Stomach (tissue), 9 donors: ENCODE measurements around the gene TRPC6. TPM values are rescaled to one million over a fixed set of nuclear protein-coding genes. Genes with fewer than 3 reads are reported as not detected.

Source experiments
- DNase-seq, 2 donors: peaks; one replicate each; pipeline versions ENCODE4 v3.0.0 to v3.0.0-alpha.2; 2013 to 2019
- H3K27ac ChIP-seq, 5 donors: fragments of 200-600 bp in 4 of 5; sonication (generic) in 4 of 5; one replicate each; pipeline ENCODE4 v1.5.1; 2013 to 2019; ENCODE audit warnings: mild to moderate bottlenecking in 1 of 5, moderate library complexity in 1 of 5
- H3K27me3 ChIP-seq, 3 donors: fragments of 200-600 bp; sonication (generic); one replicate each; pipeline ENCODE4 v1.5.1; 2017 to 2019; ENCODE audit warnings: mixed run types in 1 of 3
- H3K36me3 ChIP-seq, 4 donors: fragments of 200-600 bp; sonication (generic); 1 replicate in 3 of 4; 2 replicates in 1 of 4; pipeline ENCODE4 v1.5.1; 2016 to 2019
- H3K4me1 ChIP-seq, 4 donors: fragments of 200-600 bp; sonication (generic); one replicate each; pipeline ENCODE4 v1.5.1; 2016 to 2019
- H3K4me3 ChIP-seq, 4 donors: fragments of 200-600 bp; sonication (generic) in 3 of 4; one replicate each; pipeline ENCODE4 v1.5.1; 2016 to 2019; ENCODE audit warnings: mild to moderate bottlenecking in 1 of 4
- H3K9me3 ChIP-seq, 4 donors: fragments of 200-600 bp; sonication (generic); one replicate each; pipeline ENCODE4 v1.5.1; 2016 to 2019
- CTCF ChIP-seq, 7 experiments: fragments of 450-650 bp in 4 of 7; fragments of 200-600 bp in 3 of 7; sonication (generic) in 3 of 7; IDR thresholded peaks; one replicate each; pipeline ENCODE4 v1.5.1; 2016 to 2019; ENCODE audit warnings: antibody characterized with exemption in 7 of 7, control low read depth in 2 of 7, mild to moderate bottlenecking in 1 of 7
- EP300 ChIP-seq: sonication (generic); formaldehyde crosslinking; IDR thresholded peaks from one replicate; pipeline ENCODE4 v1.6.1; 2017; ENCODE audit warnings: antibody characterized with exemption
- POLR2A ChIP-seq, 4 donors: fragments of 450-650 bp; IDR thresholded peaks; one replicate each; pipeline ENCODE4 v1.6.1; 2016; ENCODE audit warnings: antibody characterized with exemption in 4 of 4, control low read depth in 2 of 4, mild to moderate bottlenecking in 1 of 4, moderate library complexity in 1 of 4
- POLR2AphosphoS5 ChIP-seq, 3 donors: sonication (generic); formaldehyde crosslinking; IDR thresholded peaks; one replicate each; pipeline ENCODE4 v1.6.1; 2016; ENCODE audit warnings: antibody characterized with exemption in 3 of 3
- WGBS, 5 donors: extraction: QIAGEN DNeasy Blood & Tissue Kit in 3 of 5; methylation state at CpG; one replicate each; pipeline versions ENCODE4 v1.1.5 to v1.1.7; 2013 to 2018; 5-methylcytosine and 5-hydroxymethylcytosine counted together
- intact Hi-C: fragments of 100-400 bp; cut with DNase I; formaldehyde crosslinking; loops from one replicate; pipeline ENCODE4 v1.15.1; 2023; ENCODE audit warnings: low total_unique reads
- polyA plus RNA-seq, 3 donors: library from polyadenylated mRNA; stranded (reverse); fragments of 200-250 nt; gene quantifications; one replicate each; pipeline ENCODE4 v1.2.3, GENCODE V29; 2013
- total RNA-seq, 5 donors: library from RNA; depleted of rRNA; stranded (reverse); fragments of >200 nt; gene quantifications; one replicate each; pipeline versions ENCODE4 v1.1.0 to v1.2.3, GENCODE V29; 2014 to 2016
- donor health status: healthy with polysubstance abuse.
- donor health status: Bipolar disorder and iron deficiency.
- donor health status: healthy.

TRPC6 gene
- total and polyA plus RNA-seq, 8 donors: 0.50 to 23.7 (median 2.0) TPM

- Histone ChIP-seq H3K4me1 (no peaks in the 10 kb centered on the region), H3K27ac (no peak overlapping the region), H3K4me3 (no peak overlapping the region), H3K27me3 (no peaks in the 10 kb centered on the region), H3K36me3 (no peaks in the 10 kb centered on the region), H3K9me3 (no peaks in the 10 kb centered on the region)
- no peak for TF ChIP-seq POLR2AphosphoS5 (IDR thresholded peaks at IDR 0.05)
- TF ChIP-seq CTCF (IDR thresholded peaks at IDR 0.05): no peak
- no peak for TF ChIP-seq POLR2A (IDR thresholded peaks at IDR 0.05)
- no peak for TF ChIP-seq EP300
- intact Hi-C loops: no loop called here
- WGBS, 5 donors: 45 to 82% (median 58%) methylated on average over 1 of the region's 1 CpG
- DNase-seq: no peak
Observed at GRCh38 chr11:101612481-101612880, 28.7 kb upstream of the TRPC6 start.

- Histone ChIP-seq H3K4me1 (no peaks in the 10 kb centered on the region), H3K27ac (no peak overlapping the region), H3K4me3 (no peak overlapping the region), H3K36me3 (no peaks in the 10 kb centered on the region), H3K9me3 (no peaks in the 10 kb centered on the region), H3K27me3 (no peaks in the 10 kb centered on the region)
- TF ChIP-seq CTCF (IDR thresholded peaks at IDR 0.05) (no peak), POLR2A (IDR thresholded peaks at IDR 0.05) (no peak), EP300 (no peak), POLR2AphosphoS5 (IDR thresholded peaks at IDR 0.05) (no peak)
- no peak for DNase-seq
- intact Hi-C loops: no loop called here
- 57 to 76% (median 65%) methylated on average over 3 of the region's 3 CpGs for WGBS, 5 donors
Observed at GRCh38 chr11:101600924-101601323, 17.1 kb upstream of the TRPC6 start.

GRCh38 chr11:101586965-101587364 is 3.2 kb upstream of the TRPC6 start:
- H3K9me3 ChIP-seq: no peaks in the 10 kb centered on the region
- no peak for TF ChIP-seq POLR2AphosphoS5 (IDR thresholded peaks at IDR 0.05)
- TF ChIP-seq POLR2A (IDR thresholded peaks at IDR 0.05): no peak
- no peak for TF ChIP-seq CTCF (IDR thresholded peaks at IDR 0.05)
- no peak for TF ChIP-seq EP300
- H3K36me3 ChIP-seq: no peaks in the 10 kb centered on the region
- peaks cover 0 to 19% (median 14%) of the 10 kb centered on the region in 4 donors for H3K4me1 ChIP-seq
- no peak overlapping the region for H3K4me3 ChIP-seq
- peaks cover 0 to 31% (median 20%) of the 10 kb centered on the region in 3 donors for H3K27me3 ChIP-seq
- intact Hi-C loops: no loop called here
- WGBS, 5 donors: 88 to 94% (median 89%) methylated on average over 5 of the region's 5 CpGs
- no peak for DNase-seq
- H3K27ac ChIP-seq: no peak overlapping the region

GRCh38 chr11:101584655-101585054 is 848 bp upstream of the TRPC6 start:
- peaks cover 0 to 19% (median 14%) of the 10 kb centered on the region in 4 donors for H3K4me1 ChIP-seq
- H3K4me3 ChIP-seq: no peak overlapping the region
- no peak overlapping the region for H3K27ac ChIP-seq
- H3K9me3 ChIP-seq: no peaks in the 10 kb centered on the region
- peaks cover 0 to 42% (median 20%) of the 10 kb centered on the region in 3 donors for H3K27me3 ChIP-seq
- intact Hi-C loops: no loop called here
- 45 to 67% (median 60%) methylated on average over 2 of the region's 2 CpGs for WGBS, 5 donors
- no peaks in the 10 kb centered on the region for H3K36me3 ChIP-seq
- DNase-seq: no peak
- TF ChIP-seq EP300 (no peak), POLR2AphosphoS5 (IDR thresholded peaks at IDR 0.05) (no peak), CTCF (IDR thresholded peaks at IDR 0.05) (no peak), POLR2A (IDR thresholded peaks at IDR 0.05) (no peak)
